Muscle of leg (tissue), 11 donors: ENCODE data around the gene ERCC6L. TPM values are rescaled to one million over a fixed set of nuclear protein-coding genes. Genes with fewer than 3 reads are reported as not detected.

Experiments used
- DNase-seq: peaks from one replicate; pipeline ENCODE4 v3.0.0; 2013
- H3K27ac ChIP-seq: one replicate; pipeline ENCODE4 v1.5.1; 2013; ENCODE audit warnings: mild to moderate bottlenecking, low read length, control low read depth
- H3K27me3 ChIP-seq: one replicate; pipeline ENCODE4 v1.6.1; 2013; ENCODE audit warnings: low read length; ENCODE audit not compliant: control insufficient read depth, insufficient read depth
- H3K36me3 ChIP-seq: one replicate; pipeline ENCODE4 v1.6.1; 2013; ENCODE audit warnings: low read length; ENCODE audit not compliant: control insufficient read depth, insufficient read depth
- H3K4me1 ChIP-seq: one replicate; pipeline ENCODE4 v1.6.1; 2013; ENCODE audit warnings: low read length; ENCODE audit not compliant: control insufficient read depth, insufficient read depth
- H3K4me3 ChIP-seq: one replicate; pipeline ENCODE4 v1.5.1; 2013; ENCODE audit warnings: low read length, control low read depth
- H3K9me3 ChIP-seq: replicated peaks from 2 replicates; pipeline ENCODE4 v1.6.1; 2013; ENCODE audit warnings: low read depth, low read length; ENCODE audit not compliant: control insufficient read depth
- WGBS: methylation state at CpG from one replicate; pipeline ENCODE4 v1.1.5; 2013; ENCODE audit warnings: missing lambda C conversion rate; ENCODE audit not compliant: insufficient coverage; 5-methylcytosine and 5-hydroxymethylcytosine counted together
- polyA plus RNA-seq, 8 donors: library from polyadenylated mRNA; unstranded; fragments of 120-200 nt; gene quantifications; one replicate each; pipeline versions ENCODE4 v1.2.1 to v1.2.3, GENCODE V29; 2013; ENCODE audit warnings: inconsistent platforms in 1 of 8, low replicate concordance in 1 of 8; ENCODE audit not compliant: insufficient read length in 8 of 8, insufficient read depth in 1 of 8
- total RNA-seq: library from RNA; stranded (reverse); fragments of 120-200 nt; gene quantifications from one replicate; pipeline ENCODE4 v1.2.4, GENCODE V29; 2013

ERCC6L gene
- total and polyA plus RNA-seq, 9 donors, result 1.5 to 3.8 (median 2.5) TPM

GRCh38 chrX:72208126-72208800 is 30.6 kb downstream of the ERCC6L start:
- no peak overlapping the region for H3K4me3 ChIP-seq
- peak overlapping the region; percentile 25 for H3K27ac ChIP-seq
- peak; percentile 93 for DNase-seq
- no peaks in the 10 kb centered on the region for H3K36me3 ChIP-seq
- H3K27me3 ChIP-seq, result peaks cover 15% of the 10 kb centered on the region
- no CpG with 5 or more reads among the region's 4 CpGs for WGBS
- H3K4me1 ChIP-seq, result peaks cover 2% of the 10 kb centered on the region
- H3K9me3 ChIP-seq, result no peaks in the 10 kb centered on the region

DNA sequence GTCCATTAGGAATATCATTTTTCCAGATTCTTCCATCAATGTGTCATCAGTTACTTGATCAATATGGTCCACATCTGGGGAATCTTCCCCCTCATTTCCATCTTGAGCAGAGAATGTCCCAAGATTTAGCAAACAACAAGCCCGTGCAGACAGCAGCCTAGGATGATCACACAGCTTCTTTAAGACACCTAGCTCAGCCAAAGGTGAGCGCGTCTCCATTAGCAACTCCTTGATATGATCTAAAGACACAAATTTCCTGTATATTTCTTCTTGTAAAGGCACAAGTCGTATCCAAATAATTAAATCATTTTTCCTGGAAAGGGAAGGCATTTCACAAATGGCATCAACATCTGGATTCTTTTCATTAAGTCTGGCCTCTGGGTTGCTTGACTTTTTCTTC is 31.5 kb downstream of the ERCC6L start:
- peak; percentile 79 for DNase-seq
- H3K27me3 ChIP-seq, result peaks cover 19% of the 10 kb centered on the region
- peak overlapping the region; percentile 66 for H3K27ac ChIP-seq
- H3K4me3 ChIP-seq, result no peak overlapping the region
- no peaks in the 10 kb centered on the region for H3K36me3 ChIP-seq
- H3K9me3 ChIP-seq, result no peaks in the 10 kb centered on the region
- 43% methylated on average over 1 of the region's 4 CpGs for WGBS
- H3K4me1 ChIP-seq, result peaks cover 2% of the 10 kb centered on the region

- H3K27me3 ChIP-seq, result peaks cover 22% of the 10 kb centered on the region
- WGBS, result 29% methylated on average over 1 of the region's 2 CpGs
- no peaks in the 10 kb centered on the region for H3K9me3 ChIP-seq
- H3K36me3 ChIP-seq, result no peaks in the 10 kb centered on the region
- peak; percentile 73 for DNase-seq
- no peak overlapping the region for H3K27ac ChIP-seq
- peaks cover 2% of the 10 kb centered on the region for H3K4me1 ChIP-seq
- no peak overlapping the region for H3K4me3 ChIP-seq
Measured at GRCh38 chrX:72205706-72206105, 33.1 kb downstream of the ERCC6L start.

DNA sequence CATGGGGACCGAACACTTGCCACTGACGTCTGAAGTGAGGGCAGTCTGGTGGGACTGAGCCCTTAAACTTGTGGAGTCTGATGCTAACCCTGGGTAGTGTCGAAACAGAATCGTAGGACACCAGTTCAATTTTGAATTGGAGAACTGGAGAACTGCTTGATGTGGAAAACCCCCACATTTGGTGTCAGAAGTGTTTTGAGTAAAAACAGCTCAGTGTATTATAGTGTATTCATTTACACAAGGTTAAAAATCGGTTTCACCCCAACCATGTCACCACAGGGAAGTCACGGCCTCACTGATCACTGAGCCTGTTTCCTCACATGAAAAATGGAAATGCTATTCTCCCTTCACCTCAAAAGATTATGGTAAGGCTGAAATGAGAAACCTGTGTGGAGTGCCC is 35.4 kb downstream of the ERCC6L start:
- Histone ChIP-seq H3K36me3 (peaks cover 13% of the 10 kb centered on the region), H3K9me3 (no peaks in the 10 kb centered on the region), H3K4me3 (no peak overlapping the region), H3K4me1 (no peaks in the 10 kb centered on the region), H3K27ac (no peak overlapping the region), H3K27me3 (peaks cover 27% of the 10 kb centered on the region)
- 72% methylated on average over 4 of the region's 6 CpGs for WGBS
- no peak for DNase-seq

GRCh38 chrX:72202792-72203401 is 35.9 kb downstream of the ERCC6L start:
- Histone ChIP-seq H3K9me3 (no peaks in the 10 kb centered on the region), H3K27me3 (peaks cover 28% of the 10 kb centered on the region), H3K4me3 (no peak overlapping the region), H3K27ac (no peak overlapping the region), H3K36me3 (peaks cover 13% of the 10 kb centered on the region), H3K4me1 (no peaks in the 10 kb centered on the region)
- no CpG with 5 or more reads among the region's 4 CpGs for WGBS
- no peak for DNase-seq

- Histone ChIP-seq H3K27ac (no peak overlapping the region), H3K9me3 (no peaks in the 10 kb centered on the region), H3K36me3 (peaks cover 13% of the 10 kb centered on the region), H3K4me1 (no peaks in the 10 kb centered on the region), H3K27me3 (peaks cover 28% of the 10 kb centered on the region), H3K4me3 (no peak overlapping the region)
- WGBS, result 88% methylated on average over 1 of the region's 7 CpGs
- peak; percentile 59 for DNase-seq
Measured at GRCh38 chrX:72201836-72202536, 36.8 kb downstream of the ERCC6L start.

DNA sequence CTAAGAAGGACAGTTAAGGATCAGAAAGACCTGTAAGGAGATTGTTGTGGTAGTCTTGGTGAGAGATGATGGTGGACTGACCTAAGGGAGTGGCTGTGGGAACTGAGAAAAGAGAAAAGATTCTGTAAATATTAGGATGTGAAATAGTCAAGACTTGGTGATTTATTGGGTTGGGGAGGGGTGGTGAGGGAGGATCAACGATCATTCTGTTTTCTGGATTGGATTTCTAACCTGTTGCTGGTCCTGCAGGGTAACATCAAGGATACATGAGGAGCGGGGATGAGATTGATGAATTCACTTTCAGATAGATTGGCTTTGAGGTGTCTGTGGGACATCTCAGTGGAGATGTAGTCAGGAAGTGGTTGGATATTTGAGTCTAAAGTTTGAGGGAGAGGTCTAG is 55.9 kb downstream of the ERCC6L start:
- no peaks in the 10 kb centered on the region for H3K9me3 ChIP-seq
- H3K27ac ChIP-seq, result no peak overlapping the region
- peaks cover 3% of the 10 kb centered on the region for H3K4me1 ChIP-seq
- peaks cover 19% of the 10 kb centered on the region for H3K27me3 ChIP-seq
- no peak overlapping the region for H3K4me3 ChIP-seq
- 71% methylated on average over 2 of the region's 2 CpGs for WGBS
- H3K36me3 ChIP-seq, result no peaks in the 10 kb centered on the region
- no peak for DNase-seq

GRCh38 chrX:72181178-72182125 is 57.4 kb downstream of the ERCC6L start, which contains the start of gene PIN4:
PIN4 (plus strand) TSS chrX:72181757; CDS start chrX:72181786, 29 bp downstream.
- H3K36me3 ChIP-seq, result no peaks in the 10 kb centered on the region
- H3K27ac ChIP-seq, result peak within 1 kb of the TSS; percentile 93
- peak within 1 kb of the TSS; percentile 56 for H3K4me3 ChIP-seq
- peak; percentile 99 for DNase-seq
- H3K9me3 ChIP-seq, result no peaks in the 10 kb centered on the region
- 19% methylated on average over 28 of the region's 46 CpGs for WGBS
- H3K27me3 ChIP-seq, result peaks cover 22% of the 10 kb centered on the region
- peaks cover 3% of the 10 kb centered on the region for H3K4me1 ChIP-seq

GRCh38 chrX:72180539-72180938 is 58.3 kb downstream of the ERCC6L start:
- no peak overlapping the region for H3K4me3 ChIP-seq
- H3K9me3 ChIP-seq, result no peaks in the 10 kb centered on the region
- H3K27me3 ChIP-seq, result peaks cover 20% of the 10 kb centered on the region
- H3K36me3 ChIP-seq, result no peaks in the 10 kb centered on the region
- no CpG with 5 or more reads among the region's 1 CpG for WGBS
- DNase-seq, result peak; percentile 9
- no peak overlapping the region for H3K27ac ChIP-seq
- peaks cover 3% of the 10 kb centered on the region for H3K4me1 ChIP-seq
